ENCODE measurements around the gene SORCS1.

Gene SORCS1

DNA sequence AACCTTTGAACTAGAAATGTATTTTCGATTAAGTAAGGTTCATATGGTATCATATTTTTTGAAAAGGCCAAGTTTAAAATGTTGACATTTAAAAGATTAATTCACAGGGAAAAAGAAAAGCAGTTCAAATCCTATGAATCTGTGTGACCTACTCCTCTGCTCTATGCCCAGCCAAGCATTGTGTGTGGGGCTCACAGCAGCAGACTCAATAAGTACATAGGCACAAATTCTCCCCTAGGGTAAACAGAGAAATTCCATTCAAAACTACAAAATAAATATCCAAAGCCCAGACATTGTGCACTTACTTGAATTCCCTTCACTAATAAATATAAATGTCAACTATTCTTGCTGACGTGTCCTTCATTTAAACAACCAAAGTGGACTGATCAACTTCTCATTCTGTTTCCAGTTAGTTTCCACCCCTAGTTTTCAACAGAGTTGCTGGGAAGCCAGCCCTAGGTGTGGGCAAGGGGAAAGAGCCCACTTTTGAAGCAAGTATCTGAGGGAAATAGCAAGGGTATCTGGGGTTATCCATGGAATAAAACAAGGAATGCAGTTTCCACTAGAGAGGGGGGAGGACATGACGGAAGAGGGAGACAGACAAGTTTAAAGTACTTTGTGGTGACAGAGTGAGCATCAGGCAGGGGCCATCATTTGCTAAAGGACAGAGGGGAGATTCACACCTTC, 533.3 kb downstream of the SORCS1 start:
- H3K4me3 ChIP-seq (ENCODE audit: low read length), result no peak overlapping the region
- H2AFZ ChIP-seq (ENCODE audit: low read depth, low read length), result no peak overlapping the region
- no peaks in the 10 kb centered on the region for H3K27me3 ChIP-seq (ENCODE audit: insufficient read depth, low read length)
- no peaks in the 10 kb centered on the region for H3K4me1 ChIP-seq (ENCODE audit: insufficient read depth, low read length)
- H3K9me3 ChIP-seq (ENCODE audit: low read length), result no peaks in the 10 kb centered on the region
- H3K36me3 ChIP-seq (ENCODE audit: insufficient read depth, low read length), result no peaks in the 10 kb centered on the region

GRCh38 chr10:106626371-106626770, 538.1 kb downstream of the SORCS1 start:
- H3K36me3 ChIP-seq (ENCODE audit: insufficient read depth, low read length), result no peaks in the 10 kb centered on the region
- no peaks in the 10 kb centered on the region for H3K4me1 ChIP-seq (ENCODE audit: insufficient read depth, low read length)
- no peak overlapping the region for H3K4me3 ChIP-seq (ENCODE audit: low read length)
- no peak overlapping the region for H2AFZ ChIP-seq (ENCODE audit: low read depth, low read length)
- H3K27me3 ChIP-seq (ENCODE audit: insufficient read depth, low read length), result no peaks in the 10 kb centered on the region
- no peaks in the 10 kb centered on the region for H3K9me3 ChIP-seq (ENCODE audit: low read length)

- no peak overlapping the region for H2AFZ ChIP-seq (ENCODE audit: low read depth, low read length)
- H3K4me3 ChIP-seq (ENCODE audit: low read length), result no peak overlapping the region
- H3K9me3 ChIP-seq (ENCODE audit: low read length), result no peaks in the 10 kb centered on the region
- H3K4me1 ChIP-seq (ENCODE audit: insufficient read depth, low read length), result no peaks in the 10 kb centered on the region
- H3K36me3 ChIP-seq (ENCODE audit: insufficient read depth, low read length), result no peaks in the 10 kb centered on the region
- H3K27me3 ChIP-seq (ENCODE audit: insufficient read depth, low read length), result no peaks in the 10 kb centered on the region
Observed at GRCh38 chr10:106625751-106626150, 538.8 kb downstream of the SORCS1 start.

- H3K4me3 ChIP-seq (ENCODE audit: low read length), result no peak overlapping the region
- H3K36me3 ChIP-seq (ENCODE audit: insufficient read depth, low read length), result no peaks in the 10 kb centered on the region
Observed at GRCh38 chr10:106619346-106619745, 545.2 kb downstream of the SORCS1 start.

DNA sequence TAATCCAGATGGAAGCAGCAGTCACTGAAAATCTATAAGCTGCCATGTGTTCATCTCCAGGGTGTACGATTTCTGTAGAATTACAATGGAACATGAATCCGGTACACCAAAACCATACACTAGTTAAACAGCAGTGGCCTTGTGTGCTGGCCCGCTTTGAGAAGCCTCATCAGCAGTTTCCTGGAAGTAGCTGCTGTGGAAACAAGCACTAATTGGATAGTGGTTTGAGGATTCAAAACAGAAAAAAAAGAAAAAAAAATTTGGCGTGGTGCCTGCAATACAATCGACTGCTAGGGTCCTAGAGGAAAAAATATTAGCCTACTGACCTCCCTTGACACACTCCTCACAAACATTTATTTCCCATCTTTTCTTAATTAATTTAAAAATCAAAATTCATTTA, 545.9 kb downstream of the SORCS1 start:
- H3K9me3 ChIP-seq (ENCODE audit: low read length), result no peaks in the 10 kb centered on the region
- H3K36me3 ChIP-seq (ENCODE audit: insufficient read depth, low read length), result no peaks in the 10 kb centered on the region
- no peak overlapping the region for H3K4me3 ChIP-seq (ENCODE audit: low read length)
- H3K4me1 ChIP-seq (ENCODE audit: insufficient read depth, low read length), result no peaks in the 10 kb centered on the region
- no peaks in the 10 kb centered on the region for H3K27me3 ChIP-seq (ENCODE audit: insufficient read depth, low read length)
- H2AFZ ChIP-seq (ENCODE audit: low read depth, low read length), result no peak overlapping the region

More at GRCh38 chr10:106619346-106619745, 545.2 kb downstream of the SORCS1 start:
- Histone ChIP-seq H3K27me3 (ENCODE audit: insufficient read depth, low read length) (no peaks in the 10 kb centered on the region), H2AFZ (ENCODE audit: low read depth, low read length) (no peak overlapping the region), H3K4me1 (ENCODE audit: insufficient read depth, low read length) (no peaks in the 10 kb centered on the region), H3K9me3 (ENCODE audit: low read length) (no peaks in the 10 kb centered on the region)

DNA sequence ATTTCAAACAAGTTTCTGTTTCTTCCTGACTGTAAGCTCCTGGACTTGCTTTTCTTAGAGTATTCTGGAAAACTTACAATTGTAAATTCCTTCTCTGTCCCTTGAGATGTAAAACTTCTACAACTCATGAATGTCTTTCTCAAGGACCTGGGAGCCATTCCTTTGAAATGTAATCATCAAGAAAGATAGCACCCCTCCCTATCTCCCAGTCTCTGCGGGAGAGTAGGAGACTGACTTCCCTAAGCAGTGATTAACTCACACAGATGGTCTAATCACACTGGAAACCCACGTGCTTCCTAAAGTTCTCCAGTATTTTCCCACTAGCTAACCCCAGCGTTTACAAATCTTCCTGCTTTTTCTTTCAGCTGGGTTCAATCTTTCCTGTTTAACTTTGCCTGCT, 549.4 kb downstream of the SORCS1 start:
- no peaks in the 10 kb centered on the region for H3K9me3 ChIP-seq (ENCODE audit: low read length)
- no peaks in the 10 kb centered on the region for H3K36me3 ChIP-seq (ENCODE audit: insufficient read depth, low read length)
- H3K27me3 ChIP-seq (ENCODE audit: insufficient read depth, low read length), result no peaks in the 10 kb centered on the region
- H2AFZ ChIP-seq (ENCODE audit: low read depth, low read length), result no peak overlapping the region
- no peak overlapping the region for H3K4me3 ChIP-seq (ENCODE audit: low read length)
- H3K4me1 ChIP-seq (ENCODE audit: insufficient read depth, low read length), result no peaks in the 10 kb centered on the region

DNA sequence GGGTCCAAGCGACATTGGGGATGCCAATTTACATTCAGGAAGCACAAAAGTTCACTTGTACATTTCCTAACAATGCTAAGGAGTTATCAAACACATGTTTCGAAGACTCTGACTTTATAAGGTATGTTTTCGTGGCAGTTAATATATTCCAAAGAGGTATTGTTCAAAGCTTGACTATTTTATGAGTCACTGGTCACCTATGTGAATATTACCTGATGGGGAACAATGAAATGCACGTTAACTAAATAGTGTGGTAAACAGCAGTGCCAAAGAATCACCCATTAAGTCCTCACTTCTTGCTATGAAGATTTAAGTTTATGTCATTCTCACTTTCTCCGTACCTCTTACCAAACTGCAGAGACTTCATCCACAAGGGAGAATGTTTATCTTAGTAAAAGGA, 550.2 kb downstream of the SORCS1 start:
- Histone ChIP-seq H3K36me3 (ENCODE audit: insufficient read depth, low read length) (no peaks in the 10 kb centered on the region), H3K27me3 (ENCODE audit: insufficient read depth, low read length) (no peaks in the 10 kb centered on the region), H2AFZ (ENCODE audit: low read depth, low read length) (no peak overlapping the region), H3K9me3 (ENCODE audit: low read length) (no peaks in the 10 kb centered on the region), H3K4me3 (ENCODE audit: low read length) (no peak overlapping the region), H3K4me1 (ENCODE audit: insufficient read depth, low read length) (no peaks in the 10 kb centered on the region)

GRCh38 chr10:106612381-106612780, 552.1 kb downstream of the SORCS1 start:
- Histone ChIP-seq H3K36me3 (ENCODE audit: insufficient read depth, low read length) (no peaks in the 10 kb centered on the region), H3K4me3 (ENCODE audit: low read length) (no peak overlapping the region), H3K4me1 (ENCODE audit: insufficient read depth, low read length) (no peaks in the 10 kb centered on the region), H3K9me3 (ENCODE audit: low read length) (no peaks in the 10 kb centered on the region), H2AFZ (ENCODE audit: low read depth, low read length) (no peak overlapping the region), H3K27me3 (ENCODE audit: insufficient read depth, low read length) (no peaks in the 10 kb centered on the region)

GRCh38 chr10:106609470-106610266, 554.8 kb downstream of the SORCS1 start:
- no peak overlapping the region for H2AFZ ChIP-seq (ENCODE audit: low read depth, low read length)
- no peaks in the 10 kb centered on the region for H3K36me3 ChIP-seq (ENCODE audit: insufficient read depth, low read length)
- H3K4me3 ChIP-seq (ENCODE audit: low read length), result no peak overlapping the region

GRCh38 chr10:106608066-106608465, 556.4 kb downstream of the SORCS1 start:
- H3K4me3 ChIP-seq (ENCODE audit: low read length), result no peak overlapping the region
- H3K36me3 ChIP-seq (ENCODE audit: insufficient read depth, low read length), result no peaks in the 10 kb centered on the region
- no peaks in the 10 kb centered on the region for H3K9me3 ChIP-seq (ENCODE audit: low read length)
- H3K27me3 ChIP-seq (ENCODE audit: insufficient read depth, low read length), result no peaks in the 10 kb centered on the region
- no peak overlapping the region for H2AFZ ChIP-seq (ENCODE audit: low read depth, low read length)
- no peaks in the 10 kb centered on the region for H3K4me1 ChIP-seq (ENCODE audit: insufficient read depth, low read length)

More at GRCh38 chr10:106609470-106610266, 554.8 kb downstream of the SORCS1 start:
- H3K27me3 ChIP-seq (ENCODE audit: insufficient read depth, low read length), result no peaks in the 10 kb centered on the region
- H3K9me3 ChIP-seq (ENCODE audit: low read length), result no peaks in the 10 kb centered on the region
- no peaks in the 10 kb centered on the region for H3K4me1 ChIP-seq (ENCODE audit: insufficient read depth, low read length)

DNA sequence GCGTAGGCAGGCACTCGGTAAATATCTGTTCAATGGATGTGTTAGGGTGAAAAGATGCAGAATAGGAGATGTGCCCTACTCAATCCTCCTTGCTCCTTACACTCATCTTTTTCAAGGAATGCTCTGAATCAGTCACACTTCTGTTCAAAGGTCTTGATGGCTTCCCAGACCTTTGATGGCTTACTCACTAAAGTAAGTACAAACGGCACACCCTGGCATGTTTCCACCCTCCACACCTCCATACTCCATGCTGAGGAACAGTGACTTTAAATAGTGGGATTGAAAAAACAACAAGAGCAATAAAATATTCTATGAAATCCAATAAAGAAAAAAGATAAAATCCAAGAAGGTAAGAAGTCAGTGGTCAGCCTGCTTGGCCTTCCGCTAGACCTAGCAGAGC, 569.2 kb downstream of the SORCS1 start:
- Histone ChIP-seq H2AFZ (ENCODE audit: low read depth, low read length) (no peak overlapping the region), H3K4me3 (ENCODE audit: low read length) (no peak overlapping the region), H3K4me1 (ENCODE audit: insufficient read depth, low read length) (no peaks in the 10 kb centered on the region), H3K9me3 (ENCODE audit: low read length) (no peaks in the 10 kb centered on the region), H3K36me3 (ENCODE audit: insufficient read depth, low read length) (no peaks in the 10 kb centered on the region), H3K27me3 (ENCODE audit: insufficient read depth, low read length) (no peaks in the 10 kb centered on the region)

DNA sequence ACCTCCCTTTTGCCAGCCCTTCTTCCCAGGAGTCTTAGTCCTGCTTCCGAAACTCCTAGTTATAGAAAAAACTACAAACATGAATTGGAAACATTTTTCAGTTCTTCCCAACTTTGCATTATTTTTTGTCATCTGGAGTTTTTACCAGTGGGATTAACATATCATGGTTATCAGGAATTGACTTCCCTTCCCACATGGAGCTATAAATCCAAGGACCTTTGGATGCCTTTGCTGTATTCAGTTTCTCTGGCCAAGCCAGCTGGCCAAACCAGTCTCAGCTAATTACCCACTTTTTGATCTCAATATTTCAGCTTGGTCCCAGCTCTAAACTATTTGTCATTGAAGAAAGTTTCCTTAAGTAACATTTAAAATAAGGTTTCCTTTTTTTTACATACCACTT, 570.6 kb downstream of the SORCS1 start:
- H3K9me3 ChIP-seq (ENCODE audit: low read length), result no peaks in the 10 kb centered on the region
- H2AFZ ChIP-seq (ENCODE audit: low read depth, low read length), result no peak overlapping the region
- H3K36me3 ChIP-seq (ENCODE audit: insufficient read depth, low read length), result no peaks in the 10 kb centered on the region
- H3K4me3 ChIP-seq (ENCODE audit: low read length), result no peak overlapping the region
- no peaks in the 10 kb centered on the region for H3K27me3 ChIP-seq (ENCODE audit: insufficient read depth, low read length)
- H3K4me1 ChIP-seq (ENCODE audit: insufficient read depth, low read length), result no peaks in the 10 kb centered on the region

DNA sequence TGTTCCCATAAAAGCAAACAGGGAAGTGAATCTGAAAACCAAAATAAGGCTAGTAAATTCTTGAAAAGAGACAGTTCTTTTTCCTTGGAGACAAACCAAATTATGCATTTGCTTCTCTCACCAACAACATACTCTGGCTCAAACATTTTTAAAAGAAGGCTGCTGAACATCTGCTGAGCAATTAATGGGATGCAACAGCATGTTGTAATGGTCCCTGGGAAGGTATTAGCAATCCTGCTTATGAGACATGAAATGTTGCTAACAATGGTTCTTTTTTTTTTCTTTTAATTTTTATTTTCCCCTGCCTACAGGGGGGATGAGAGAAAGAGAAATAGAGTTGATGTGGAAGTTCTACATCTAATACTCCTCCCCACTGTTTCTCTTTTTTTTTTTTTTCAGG, 572.1 kb downstream of the SORCS1 start:
- Histone ChIP-seq H3K9me3 (ENCODE audit: low read length) (no peaks in the 10 kb centered on the region), H3K4me1 (ENCODE audit: insufficient read depth, low read length) (no peaks in the 10 kb centered on the region), H3K27me3 (ENCODE audit: insufficient read depth, low read length) (no peaks in the 10 kb centered on the region), H3K36me3 (ENCODE audit: insufficient read depth, low read length) (no peaks in the 10 kb centered on the region), H3K4me3 (ENCODE audit: low read length) (no peak overlapping the region), H2AFZ (ENCODE audit: low read depth, low read length) (no peak overlapping the region)
